Stimulated activated CD4-positive, alpha-beta T cell treated with anti-CD3 and anti-CD28 coated beads, Interleukin-12 subunit alpha, Interleukin-12 subunit beta, amount 100 ng/mL, for 4 hours (primary cell): Measurements from ENCODE around the gene KRT7.

ENCODE experiments used
- DNase-seq: peaks from one replicate; pipeline ENCODE4 v3.0.0-alpha.2; 2020

The KRT7 gene

DNA sequence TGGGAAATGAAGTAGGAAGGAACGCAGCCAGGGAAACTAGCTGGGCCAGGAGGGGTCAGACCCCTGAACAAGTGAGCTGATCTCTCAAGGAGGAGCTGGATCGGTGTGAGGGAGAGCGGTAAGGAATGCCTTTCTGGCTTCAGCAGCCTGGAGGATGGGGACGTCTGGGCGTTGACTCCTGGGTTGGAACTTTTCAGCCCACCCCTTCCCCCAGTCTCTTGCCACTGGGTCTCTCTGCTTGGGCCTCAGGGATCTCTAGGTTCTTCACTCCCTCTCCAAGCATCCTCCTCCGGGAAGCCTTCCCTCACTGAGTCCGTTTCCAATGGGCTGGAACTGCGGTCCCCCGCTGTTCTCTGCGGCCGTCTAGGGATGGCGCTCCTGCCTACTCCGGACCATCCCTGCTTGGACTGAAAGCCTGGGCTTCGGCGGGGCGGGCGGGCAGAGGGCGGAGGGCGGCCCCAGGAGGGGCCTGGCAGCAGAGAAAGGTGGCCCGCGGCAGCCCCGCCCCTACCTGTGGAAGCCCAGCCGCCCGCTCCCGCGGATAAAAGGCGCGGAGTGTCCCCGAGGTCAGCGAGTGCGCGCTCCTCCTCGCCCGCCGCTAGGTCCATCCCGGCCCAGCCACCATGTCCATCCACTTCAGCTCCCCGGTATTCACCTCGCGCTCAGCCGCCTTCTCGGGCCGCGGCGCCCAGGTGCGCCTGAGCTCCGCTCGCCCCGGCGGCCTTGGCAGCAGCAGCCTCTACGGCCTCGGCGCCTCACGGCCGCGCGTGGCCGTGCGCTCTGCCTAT is at the start of gene KRT7:
Gene KRT7, plus strand, starts transcription at position 570 of the 788 bp plus-strand sequence. Its CDS starts 54 bp downstream, at position 624.
- DNase-seq = no peak

- DNase-seq = no peak
Measured at GRCh38 chr12:52183544-52183910, 49.5 kb upstream of the KRT7 start.

DNA sequence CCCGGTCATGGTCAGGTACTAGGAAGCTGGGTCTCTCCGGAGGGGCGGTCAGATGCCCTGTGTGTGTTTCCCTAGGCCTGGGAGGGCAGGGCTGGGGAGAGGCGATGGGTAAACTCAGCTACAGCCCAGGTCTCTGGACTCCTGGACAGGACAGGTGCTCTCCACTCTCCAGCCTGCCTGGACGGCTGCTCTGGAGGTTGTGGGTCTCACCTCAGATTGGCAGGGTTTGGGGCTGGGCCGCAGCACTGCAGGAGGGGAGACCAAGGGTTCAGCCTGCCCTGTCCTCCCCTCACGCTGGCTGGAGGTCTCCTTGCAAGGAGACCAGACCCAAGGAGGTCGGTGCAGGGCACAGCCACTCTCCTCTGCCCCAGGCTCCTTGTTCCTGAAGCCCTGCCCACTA is 49.1 kb upstream of the KRT7 start:
- no peak for DNase-seq

- no peak for DNase-seq
Measured at GRCh38 chr12:52184813-52185212, 48.2 kb upstream of the KRT7 start.

- DNase-seq = no peak
Measured at GRCh38 chr12:52185400-52185967, 47.6 kb upstream of the KRT7 start.

DNA sequence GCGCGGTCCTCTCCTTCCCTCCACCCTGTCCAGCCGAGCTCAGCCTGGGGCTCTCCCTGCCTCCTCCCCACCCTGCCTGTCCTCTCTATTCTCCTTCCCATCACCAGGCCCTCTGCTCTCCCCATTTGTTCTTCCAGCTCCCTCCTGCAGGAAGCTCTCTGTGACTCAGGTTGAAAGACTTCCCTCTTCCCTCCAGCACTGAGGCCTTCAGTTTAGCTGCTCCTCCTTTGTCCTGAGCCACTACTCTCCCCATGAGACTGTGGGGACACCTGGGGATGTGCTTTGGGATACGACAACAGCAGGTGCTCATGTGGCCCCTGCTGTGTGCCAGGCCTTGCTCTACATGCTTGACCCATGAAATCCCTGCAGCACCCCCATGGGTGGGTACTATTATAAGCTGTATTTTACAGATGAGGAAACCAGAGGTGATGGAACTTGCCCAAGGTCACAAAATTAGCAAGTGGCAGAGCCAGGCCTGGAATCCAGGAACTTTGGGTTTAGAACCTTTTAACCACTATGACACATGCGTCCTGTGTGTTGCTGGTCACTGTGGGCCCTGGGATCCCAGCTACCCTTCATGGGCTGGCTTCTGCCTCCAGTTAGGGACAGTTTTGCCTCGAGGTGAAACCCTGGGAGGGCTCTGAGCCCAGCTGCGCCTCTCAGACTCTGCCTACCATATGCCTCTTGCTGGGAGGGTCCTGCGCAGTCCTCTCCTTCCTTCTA is 46.8 kb upstream of the KRT7 start:
- no peak for DNase-seq

DNA sequence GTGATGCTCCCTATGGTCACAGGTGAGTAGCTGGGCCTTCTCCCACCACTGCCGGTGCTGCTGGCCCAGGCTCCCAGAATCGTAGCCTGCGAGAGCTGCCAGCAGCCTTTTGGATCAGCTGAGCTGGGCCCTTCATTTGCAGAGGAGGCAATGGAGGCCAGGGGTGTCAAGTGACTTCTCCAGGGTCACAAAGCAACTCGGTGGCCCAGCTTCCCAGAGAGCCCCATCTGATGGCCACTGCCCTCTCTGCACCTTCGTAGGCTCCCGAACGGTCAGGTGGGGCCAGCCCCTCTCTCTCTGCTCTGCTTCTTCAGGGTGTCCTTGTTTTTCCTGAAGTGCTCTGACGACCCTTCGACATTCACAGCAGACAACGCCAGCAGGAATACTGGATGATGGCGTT is 45.8 kb upstream of the KRT7 start:
- DNase-seq = no peak

- DNase-seq = no peak
Measured at GRCh38 chr12:52187640-52188039, 45.4 kb upstream of the KRT7 start.

DNA sequence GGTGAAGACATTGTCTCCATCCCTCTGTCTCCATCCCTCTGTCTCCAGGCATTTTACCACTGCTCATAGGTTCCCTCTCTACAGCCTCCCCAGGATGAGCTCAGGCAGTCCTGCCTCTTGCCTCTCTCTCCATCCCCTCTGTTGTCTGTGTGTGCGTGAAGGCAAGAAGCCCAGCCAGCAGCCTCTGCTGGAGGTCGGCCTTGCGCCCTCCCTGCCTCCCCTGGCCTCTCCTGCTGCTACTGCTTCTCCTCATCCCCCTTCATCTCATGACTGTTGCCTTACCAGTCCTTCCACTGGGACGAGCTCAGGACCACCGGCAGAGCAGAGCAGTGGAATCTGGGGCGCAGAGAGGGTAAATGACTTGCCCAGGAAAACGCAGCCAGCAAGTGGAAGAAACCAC is 44.4 kb upstream of the KRT7 start:
- DNase-seq = no peak

DNA sequence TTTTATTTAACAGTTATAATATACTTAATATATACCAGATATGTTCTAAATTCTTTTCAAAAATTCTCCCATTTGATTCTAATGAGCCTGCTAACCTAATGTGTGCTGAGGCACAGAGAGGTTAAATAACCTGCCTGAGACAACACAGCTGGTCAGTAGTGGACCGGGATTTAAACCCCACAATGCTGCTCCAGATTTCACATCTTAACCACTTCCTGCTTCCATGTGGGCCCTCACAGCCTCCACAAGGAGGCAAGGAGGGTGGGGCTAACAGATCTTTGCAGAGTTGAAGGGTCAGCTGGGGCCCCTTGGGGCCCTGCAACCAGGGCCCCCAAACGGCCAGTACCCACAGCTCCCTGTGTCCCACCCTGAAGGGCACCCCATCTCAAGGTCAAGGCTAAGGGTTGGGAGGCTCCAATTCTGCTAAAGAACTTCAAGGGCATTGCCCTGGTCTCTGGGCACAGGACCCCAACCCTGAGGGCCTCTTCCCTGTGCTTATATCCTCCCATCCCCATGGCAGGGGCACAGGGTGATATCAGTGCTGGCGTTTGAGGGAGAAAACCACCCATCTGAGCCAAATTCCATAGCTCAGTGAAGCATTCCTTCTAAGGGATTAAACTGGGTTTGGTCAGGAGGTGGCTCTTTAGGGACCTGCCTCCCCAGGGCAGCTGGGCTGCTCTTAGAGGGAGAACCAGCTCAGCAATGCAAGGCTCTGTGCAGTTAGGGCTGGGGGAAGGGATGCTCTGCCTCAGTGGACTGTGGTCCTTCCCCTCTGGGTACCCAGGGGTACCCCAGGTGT is 43.5 kb upstream of the KRT7 start:
- DNase-seq = no peak

DNA sequence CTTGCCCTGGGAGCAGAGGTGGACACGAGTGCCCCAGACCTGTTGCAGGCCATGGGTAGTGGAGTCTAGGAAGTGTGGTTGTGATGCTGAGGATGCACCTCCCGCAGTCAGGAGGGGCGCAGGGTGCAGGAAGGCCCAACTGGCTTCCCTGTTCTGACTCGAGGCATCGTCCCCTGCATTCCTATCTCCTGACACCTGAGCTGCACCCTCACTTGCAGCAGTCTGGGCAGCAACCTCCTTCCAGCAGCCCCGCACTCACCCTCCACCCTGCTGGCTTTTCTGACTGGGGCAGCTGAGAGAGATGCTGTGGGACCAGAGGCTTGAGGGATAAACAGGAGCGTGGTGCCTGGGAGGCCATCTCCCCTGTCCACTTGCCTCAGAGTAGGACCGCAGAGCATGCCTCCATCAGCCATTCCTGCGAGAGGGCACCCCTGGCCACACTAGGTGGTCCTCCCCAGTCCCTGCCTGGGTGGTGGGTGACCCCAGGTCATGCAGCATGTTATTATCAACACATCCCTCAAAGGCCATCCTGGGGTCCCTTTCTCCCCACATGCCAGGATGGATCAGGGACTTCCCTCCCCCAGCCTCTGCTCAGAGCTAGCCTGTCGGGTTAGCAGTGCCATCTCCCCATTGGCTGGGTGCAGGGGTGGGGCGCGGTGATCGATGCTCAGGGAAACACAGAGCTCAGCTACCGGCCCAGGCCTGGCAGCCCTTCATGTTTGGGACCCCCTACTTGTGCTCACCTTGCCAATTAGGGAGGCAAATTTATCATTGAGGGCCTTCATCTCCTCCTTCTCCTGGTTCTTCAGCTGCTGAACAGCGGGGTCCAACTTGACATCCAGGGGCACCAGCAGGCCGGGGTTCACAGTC is 41.9 kb upstream of the KRT7 start:
- no peak for DNase-seq

DNA sequence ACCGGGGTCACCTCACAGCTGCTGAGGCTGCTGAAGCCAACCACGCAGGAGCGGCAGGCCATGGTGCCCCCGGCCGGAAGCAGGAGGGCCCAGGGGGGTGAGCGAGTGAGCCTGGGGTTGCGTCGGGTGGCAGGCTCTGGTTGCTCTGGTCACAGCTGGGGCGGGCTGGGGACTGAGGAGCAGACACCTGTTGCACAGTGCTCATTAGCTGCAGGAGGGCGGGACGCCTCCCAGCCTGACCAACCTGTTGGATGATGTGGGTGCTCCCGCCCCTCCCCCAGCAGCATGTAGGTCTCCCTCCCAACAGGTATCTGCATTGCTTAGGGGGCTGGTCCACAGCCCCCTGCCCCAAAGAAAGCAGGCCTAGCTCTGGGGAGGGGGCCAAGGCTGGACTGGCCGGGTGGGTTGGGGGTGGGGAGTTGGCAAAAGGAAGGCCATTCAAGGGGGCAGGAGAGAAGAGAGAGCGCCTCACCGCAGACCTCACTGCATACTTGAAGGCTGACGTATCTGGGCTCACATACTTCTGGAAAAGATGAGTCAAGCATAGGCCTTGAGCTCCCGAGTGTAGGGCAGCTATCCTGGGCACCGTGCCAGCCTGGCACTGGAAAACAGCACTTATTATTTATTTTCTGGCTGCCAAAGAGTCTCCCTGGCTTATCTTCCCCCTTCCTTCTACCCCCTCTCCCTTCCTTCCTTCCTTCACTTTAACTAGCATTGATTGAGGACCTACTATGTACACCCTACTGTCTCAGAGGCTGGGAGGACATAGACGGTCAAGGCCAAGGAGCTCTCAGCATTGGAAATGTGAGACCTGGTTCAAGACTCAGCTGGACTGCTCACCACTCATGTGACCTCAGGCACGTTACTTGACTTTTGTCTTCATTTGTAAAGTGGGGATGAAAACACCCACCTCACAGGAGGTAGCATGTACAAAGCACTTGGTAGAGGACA is 40.9 kb upstream of the KRT7 start, which contains the start of gene KRT80:
Gene KRT80, minus strand, starts transcription at position 174 of the 951 bp plus-strand sequence. Its CDS starts 112 bp downstream, at position 62.
- DNase-seq = peak; percentile 8

- DNase-seq = no peak
Measured at GRCh38 chr12:52193532-52193931, 39.5 kb upstream of the KRT7 start.

DNA sequence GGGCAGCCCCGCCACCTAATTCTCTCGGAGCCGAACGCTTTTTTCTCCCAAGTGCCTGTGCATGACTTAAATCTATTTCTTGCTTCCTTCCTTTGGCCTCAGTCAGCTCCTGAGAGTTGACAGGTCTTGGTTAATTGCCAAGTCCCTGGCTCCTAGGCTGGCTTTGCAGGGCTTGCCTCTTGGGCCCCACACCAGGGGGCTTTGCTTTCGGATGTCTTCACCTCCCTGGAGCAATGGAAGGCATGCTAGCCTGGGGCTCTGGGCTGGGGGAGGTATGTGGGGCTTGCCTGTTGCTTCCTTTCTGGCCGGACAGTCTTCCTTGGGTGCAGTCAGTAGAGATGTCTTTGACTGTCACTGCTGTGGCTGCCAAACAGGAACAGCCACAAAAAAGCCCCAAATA is 39.1 kb upstream of the KRT7 start:
- DNase-seq = no peak

GRCh38 chr12:52195065-52195730 is 37.8 kb upstream of the KRT7 start:
- no peak for DNase-seq

GRCh38 chr12:52197371-52198231 is 35.4 kb upstream of the KRT7 start:
- no peak for DNase-seq

GRCh38 chr12:52198454-52199215 is 34.4 kb upstream of the KRT7 start:
- DNase-seq = no peak

- no peak for DNase-seq
Measured at GRCh38 chr12:52199294-52199919, 33.6 kb upstream of the KRT7 start.
